HG03342 (cell line): ENCODE measurements around the gene GOLGA6L10.
"Not testable (repeated sequence)": the region's sequence is repeated elsewhere in the genome, so short reads cannot be mapped to it uniquely, and the experiment has no call there.

Experiments used
- ATAC-seq: cut with Tn5 transposase; IDR thresholded peaks from one replicate; pipeline ENCODE4 v1.9.1; 2021; ENCODE audit warnings: mild to moderate bottlenecking, moderate library complexity; ENCODE audit not compliant: unreplicated experiment

GOLGA6L10 gene

DNA sequence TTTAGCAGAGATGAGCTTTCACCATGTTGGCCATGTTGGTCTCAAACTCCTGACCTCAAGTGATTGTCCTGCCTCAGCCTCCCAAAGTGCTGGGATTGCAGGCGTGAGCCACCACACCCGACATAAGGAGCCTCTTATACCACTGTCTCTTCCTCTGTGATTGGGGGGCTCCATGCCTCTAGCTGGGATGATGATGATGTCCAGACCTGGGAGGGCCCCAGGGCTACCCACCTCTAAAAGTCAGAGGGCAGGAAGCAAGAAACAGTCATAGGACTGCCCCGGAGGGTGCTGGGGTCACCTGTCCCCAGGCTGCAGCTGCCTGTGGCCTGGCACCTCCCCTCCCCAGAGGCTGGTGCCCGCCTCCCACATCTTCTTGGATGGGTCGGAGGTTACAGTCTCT lies 5.4 kb downstream of the GOLGA6L10 start:
- not testable (repeated sequence) for ATAC-seq

- not testable (repeated sequence) for ATAC-seq
Measured at GRCh38 chr15:82342632-82343374, 6.5 kb downstream of the GOLGA6L10 start.

- not testable (repeated sequence) for ATAC-seq
Measured at GRCh38 chr15:82338573-82338972, 10.7 kb downstream of the GOLGA6L10 start.

DNA sequence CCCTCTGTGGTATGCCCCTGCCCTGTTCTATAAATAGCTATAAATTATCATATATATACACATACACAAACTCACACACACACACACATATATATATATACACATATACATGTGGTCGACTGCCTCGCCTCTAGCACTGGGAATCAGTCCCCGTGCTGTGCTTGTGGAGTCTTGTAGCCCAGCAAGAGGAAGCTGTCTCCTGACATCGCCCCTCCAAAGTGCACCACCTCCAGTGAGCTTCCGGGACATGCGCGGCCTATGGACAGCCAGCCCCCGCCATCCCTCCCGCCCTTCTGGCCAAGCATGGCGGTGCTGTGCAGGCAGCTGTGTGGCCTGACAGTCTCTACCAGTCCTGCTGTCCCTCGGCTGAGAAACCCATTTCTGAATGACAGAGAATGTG lies 11.2 kb downstream of the GOLGA6L10 start:
- ATAC-seq, result not testable (repeated sequence)

DNA sequence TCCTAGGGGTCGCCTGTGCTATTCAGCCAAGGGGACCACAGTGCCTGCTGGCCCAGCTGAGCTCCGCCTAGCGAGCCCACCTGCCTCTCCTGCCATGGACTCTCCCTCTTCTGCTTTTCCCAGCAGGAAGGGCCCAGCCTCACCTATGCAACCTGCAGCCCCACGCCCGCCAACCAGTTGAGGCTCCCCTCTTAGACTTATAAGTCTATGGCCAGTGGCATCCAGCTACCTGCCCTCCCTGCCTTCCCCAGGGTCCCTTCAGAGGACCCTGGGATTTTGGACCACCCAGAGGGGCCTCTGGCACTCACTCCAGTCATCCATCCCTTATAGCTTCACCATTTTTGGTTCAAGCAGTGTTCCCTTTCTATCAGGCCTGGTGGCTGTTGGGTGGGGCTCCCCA lies 12.2 kb downstream of the GOLGA6L10 start:
- ATAC-seq, result not testable (repeated sequence)

- ATAC-seq, result not testable (repeated sequence)
Measured at GRCh38 chr15:82336180-82336647, 13.1 kb downstream of the GOLGA6L10 start.

DNA sequence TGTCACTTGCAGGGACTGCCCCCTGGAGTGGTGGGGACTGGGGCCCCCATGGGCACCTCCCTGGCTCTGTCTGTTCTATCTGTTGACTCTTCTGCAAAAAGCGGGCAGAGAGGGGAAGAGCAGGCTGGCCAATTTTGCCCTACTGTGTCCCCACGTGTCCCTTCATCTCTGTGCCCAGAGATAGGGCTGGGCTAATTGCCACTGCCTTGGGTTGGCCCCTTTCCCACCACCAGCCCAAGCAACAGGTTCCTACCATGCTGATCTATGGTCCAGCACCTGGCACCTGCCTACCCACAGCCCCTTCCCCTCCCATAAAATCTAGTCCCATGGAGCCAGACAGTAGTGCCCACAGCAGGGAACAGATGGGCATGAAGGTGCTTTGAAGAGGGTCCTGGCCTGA lies 14.3 kb downstream of the GOLGA6L10 start:
- not testable (repeated sequence) for ATAC-seq

DNA sequence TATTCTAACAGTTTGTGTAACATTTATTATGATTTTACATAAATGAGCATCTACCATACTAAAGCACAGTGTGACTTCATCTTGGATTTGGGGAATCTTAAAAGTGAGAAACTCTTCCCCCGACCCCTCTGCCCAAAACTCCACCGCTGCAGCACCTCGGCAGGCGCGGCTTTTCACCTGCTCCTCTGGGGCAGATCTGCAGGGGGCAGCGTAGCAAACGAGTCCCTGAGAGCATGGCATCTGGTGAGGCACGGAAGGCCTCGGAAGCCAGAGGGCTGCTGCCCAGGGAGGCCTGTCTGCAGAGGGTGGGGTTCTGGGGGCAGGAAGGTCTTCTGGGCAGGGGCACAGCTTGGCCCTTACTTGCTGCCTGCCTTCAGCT lies 14.7 kb downstream of the GOLGA6L10 start:
- not testable (repeated sequence) for ATAC-seq

GRCh38 chr15:82333603-82334553 lies 15.4 kb downstream of the GOLGA6L10 start:
- ATAC-seq, result not testable (repeated sequence)

DNA sequence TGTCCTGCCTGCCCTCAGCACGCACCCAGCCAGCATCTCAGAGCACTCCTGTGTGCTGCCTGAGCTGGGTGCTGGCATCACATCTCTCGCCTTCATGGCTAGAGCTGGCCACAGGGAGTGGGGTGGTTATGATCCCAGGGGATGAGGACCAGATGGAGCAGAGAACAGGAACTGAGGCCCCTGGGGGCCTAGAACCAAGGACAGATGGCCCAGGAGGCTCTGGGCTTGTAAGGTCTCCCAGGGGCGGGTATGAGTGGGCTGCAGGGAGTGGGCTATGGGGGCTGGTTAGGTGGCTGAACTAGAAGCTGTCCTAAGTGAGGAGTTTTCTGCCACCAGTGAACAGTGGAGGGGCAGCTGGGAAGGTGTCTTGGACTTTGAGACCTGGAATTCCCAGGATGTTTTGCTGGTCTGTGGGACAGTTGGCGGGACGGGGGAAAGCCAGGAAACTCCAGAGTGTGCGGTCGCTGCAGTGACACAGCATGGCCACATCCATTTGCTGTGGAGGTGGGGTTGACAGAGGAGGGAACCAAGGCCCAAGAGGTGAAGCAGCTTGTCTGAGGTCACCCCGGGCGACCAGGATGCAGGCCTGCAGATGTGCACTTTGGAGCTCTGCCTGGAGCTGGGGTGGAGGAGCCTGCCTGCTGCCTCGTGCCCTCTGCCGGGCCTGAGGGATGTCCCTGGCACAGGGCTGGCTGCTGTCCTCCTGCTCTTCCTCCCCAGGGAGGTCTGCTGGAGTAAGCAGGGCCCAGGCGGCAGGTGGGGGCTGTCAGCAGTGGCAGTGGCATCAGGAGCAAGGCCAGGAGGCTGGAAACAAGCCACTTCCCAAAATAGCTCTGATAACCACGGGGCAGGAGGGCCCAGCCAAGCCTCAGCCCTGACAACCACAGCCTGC lies 16.3 kb downstream of the GOLGA6L10 start:
- ATAC-seq, result not testable (repeated sequence)

- peak; percentile 70 for ATAC-seq
Measured at GRCh38 chr15:82331576-82332304, 17.5 kb downstream of the GOLGA6L10 start.

- not testable (repeated sequence) for ATAC-seq
Measured at GRCh38 chr15:82330921-82331320, 18.4 kb downstream of the GOLGA6L10 start.

DNA sequence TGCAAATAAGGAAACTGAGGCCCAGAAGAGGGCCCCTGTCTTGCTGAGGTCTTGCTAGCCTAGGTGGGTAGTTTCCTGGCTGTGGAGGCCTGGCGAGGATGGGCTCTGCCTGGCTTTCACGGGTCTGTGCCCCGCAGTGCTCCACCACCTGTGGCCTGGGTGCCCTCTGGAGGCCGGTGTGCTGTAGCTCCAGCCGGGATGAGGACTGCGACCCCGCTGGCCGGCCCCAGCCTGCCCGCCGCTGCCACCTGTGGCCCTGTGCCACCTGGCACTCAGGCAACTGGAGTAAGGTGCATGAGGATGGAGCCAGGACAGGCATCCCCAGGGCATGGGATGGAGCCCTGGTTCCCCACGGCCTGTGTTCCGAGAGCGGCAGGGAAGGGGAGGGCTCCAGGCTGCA lies 20.2 kb downstream of the GOLGA6L10 start:
- not testable (repeated sequence) for ATAC-seq

DNA sequence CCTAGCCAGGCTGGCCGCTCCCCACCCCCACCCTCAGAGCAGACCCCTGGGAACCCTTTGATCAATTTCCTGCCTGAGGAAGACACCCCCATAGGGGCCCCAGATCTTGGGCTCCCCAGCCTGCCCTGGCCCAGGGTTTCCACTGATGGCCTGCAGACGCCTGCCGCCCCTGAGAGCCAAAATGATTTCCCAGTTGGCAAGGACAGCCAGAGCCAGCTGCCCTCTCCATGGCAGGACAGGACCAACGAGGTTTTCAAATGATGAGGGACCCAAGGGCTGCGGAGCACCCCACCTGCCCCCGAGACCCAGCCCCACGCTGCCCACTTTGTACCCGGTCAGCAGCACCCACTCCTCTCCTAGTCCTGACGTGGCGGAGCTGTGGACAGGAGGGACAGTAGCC lies 21.9 kb downstream of the GOLGA6L10 start:
- ATAC-seq, result not testable (repeated sequence)

- not testable (repeated sequence) for ATAC-seq
Measured at GRCh38 chr15:82326896-82327295, 22.4 kb downstream of the GOLGA6L10 start.

GRCh38 chr15:82325646-82326045 lies 23.6 kb downstream of the GOLGA6L10 start:
- not testable (repeated sequence) for ATAC-seq

DNA sequence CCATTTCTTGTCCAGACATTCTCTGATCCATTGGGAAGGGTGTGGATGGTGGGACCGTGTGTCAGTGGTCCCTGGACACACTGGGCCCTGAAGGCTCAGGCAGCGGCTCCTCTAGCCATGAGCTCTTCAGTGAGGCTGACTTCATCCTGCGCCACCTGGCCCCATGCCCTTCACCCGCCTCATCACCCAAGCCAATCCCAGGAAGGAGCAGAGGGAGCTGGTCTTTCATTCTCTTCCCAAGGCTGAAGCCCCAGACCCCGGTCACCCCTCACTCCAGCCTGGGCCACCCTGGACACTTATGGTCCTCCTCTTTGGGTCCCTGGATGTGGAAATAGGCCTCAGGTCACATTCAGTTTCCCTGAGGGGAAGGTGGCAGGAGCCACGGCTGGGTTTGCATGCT lies 24.4 kb downstream of the GOLGA6L10 start:
- not testable (repeated sequence) for ATAC-seq

- ATAC-seq, result not testable (repeated sequence)
Measured at GRCh38 chr15:82322488-82322887, 26.8 kb downstream of the GOLGA6L10 start.

GRCh38 chr15:82320861-82321260 lies 28.4 kb downstream of the GOLGA6L10 start:
- not testable (repeated sequence) for ATAC-seq
